CD4-positive, alpha-beta T cell (primary cell): Measurements from ENCODE around the gene TMEM120A. TPM values are rescaled to one million over a fixed set of nuclear protein-coding genes. Genes with fewer than 3 reads are reported as not detected.

Experiments
- ATAC-seq: fragments of 200-7000 bp; cut with Tn5 transposase; one replicate; pipeline ENCODE4 v1.10.0; 2022; ENCODE audit warnings: mild to moderate bottlenecking; ENCODE audit not compliant: poor library complexity
- CTCF ChIA-PET: fragments of 350-600 bp; sonication (Branson Sonifier 250); formaldehyde crosslinking; loops from one replicate; lab custom pipeline; 2021; ENCODE audit warnings: antibody characterized with exemption, inconsistent platforms; lab: Charles Lee
- POLR2A ChIA-PET: fragments of 350-600 bp; sonication (Branson Sonifier 250); formaldehyde crosslinking; loops from one replicate; lab custom pipeline; 2021; ENCODE audit warnings: antibody characterized with exemption, inconsistent platforms; lab: Charles Lee
- DNase-seq, 14 experiments: peaks; one replicate each; pipeline ENCODE4 v3.0.0-alpha.2; 2013 to 2020; ENCODE audit warnings: mixed read lengths in 2 of 14
- H3K27ac ChIP-seq, 2 donors: one replicate each; pipeline versions ENCODE4 v1.5.1 to v1.7.0; 2013; ENCODE audit warnings: low read length in 2 of 2, low read depth in 1 of 2, mild to moderate bottlenecking in 1 of 2
- H3K27me3 ChIP-seq, 2 experiments: 1 replicate in 1 of 2; 2 replicates in 1 of 2; pipeline versions ENCODE4 v1.6.1 to v1.7.0; 2013; ENCODE audit warnings: low read length in 2 of 2, control low read depth in 1 of 2, mild to moderate bottlenecking in 1 of 2, moderate library complexity in 1 of 2; ENCODE audit not compliant: insufficient read depth in 2 of 2, control insufficient read depth in 1 of 2
- H3K36me3 ChIP-seq: one replicate; pipeline ENCODE4 v1.6.1; 2013; ENCODE audit warnings: low read length, control low read depth; ENCODE audit not compliant: insufficient read depth
- H3K4me1 ChIP-seq: one replicate; pipeline ENCODE4 v1.6.1; 2013; ENCODE audit warnings: low read length, control low read depth; ENCODE audit not compliant: insufficient read depth
- H3K4me3 ChIP-seq: one replicate; pipeline ENCODE4 v1.5.1; 2013; ENCODE audit warnings: mild to moderate bottlenecking, low read length, moderate library complexity
- H3K9me3 ChIP-seq, 2 experiments: 1 replicate in 1 of 2; 2 replicates in 1 of 2; pipeline versions ENCODE4 v1.6.1 to v1.7.0; 2013; ENCODE audit warnings: low read length in 2 of 2, mild to moderate bottlenecking in 2 of 2, control low read depth in 1 of 2, moderate library complexity in 1 of 2; ENCODE audit not compliant: control insufficient read depth in 1 of 2, insufficient read depth in 1 of 2
- H3K27ac Mint-ChIP-seq: one replicate; pipeline ENCODE4 v1.8.0; 2020; ENCODE audit warnings: mixed read lengths
- H3K27me3 Mint-ChIP-seq: one replicate; pipeline ENCODE4 v1.8.0; 2021; ENCODE audit warnings: mixed read lengths
- H3K36me3 Mint-ChIP-seq: one replicate; pipeline ENCODE4 v1.8.0; 2021; ENCODE audit warnings: low read depth, mixed read lengths
- H3K4me1 Mint-ChIP-seq: one replicate; pipeline ENCODE4 v1.8.0; 2021; ENCODE audit warnings: low read depth, mixed read lengths
- H3K4me3 Mint-ChIP-seq: one replicate; pipeline ENCODE4 v1.8.0; 2020; ENCODE audit warnings: mild to moderate bottlenecking, mixed read lengths
- H3K9me3 Mint-ChIP-seq: one replicate; pipeline ENCODE4 v1.8.0; 2020; ENCODE audit warnings: mixed read lengths
- intact Hi-C, 2 experiments: fragments of 100-400 bp; cut with DNase I in 1 of 2; cut with micrococcal nuclease in 1 of 2; formaldehyde crosslinking; loops; one replicate each; pipeline versions ENCODE4 v1.15.1 to v1.9.0; 2023 to 2025; cut with DNase I, micrococcal nuclease
- total RNA-seq, 174 experiments: library from RNA in 2 of 174; stranded (reverse) in 2 of 174; gene quantifications; one replicate each; pipeline ENCODE4 v1.2.3 and lab custom pipeline; 2021 to 2026
- TF ChIP-seq, protein P1 (sequence below): fragments of 200-600 bp; IDR thresholded peaks from one replicate; pipeline ENCODE4 v1.8.0; 2022; ENCODE audit warnings: antibody characterized with exemption, mild to moderate bottlenecking

TMEM120A gene
- total RNA-seq, 2 experiments from 2014 or later: 10.0 to 10.8 TPM

- peaks cover 9% of the 10 kb centered on the region for H3K36me3 Mint-ChIP-seq
- CTCF ChIA-PET: no interaction called here
Measured at GRCh38 chr7:75950111-75950681, 44.2 kb downstream of the TMEM120A start.

GRCh38 chr7:75948179-75948578 is 46.2 kb downstream of the TMEM120A start:
- ATAC-seq: no peak
- Mint-ChIP-seq H3K27ac (no peak overlapping the region), H3K9me3 (no peaks in the 10 kb centered on the region), H3K36me3 (no peaks in the 10 kb centered on the region), H3K4me1 (peaks cover 7% of the 10 kb centered on the region), H3K27me3 (no peaks in the 10 kb centered on the region), H3K4me3 (no peak overlapping the region)
- Histone ChIP-seq H3K4me1 (no peaks in the 10 kb centered on the region), H3K4me3 (no peak overlapping the region), H3K27ac (no peak overlapping the region), H3K27me3 (no peaks in the 10 kb centered on the region), H3K36me3 (no peaks in the 10 kb centered on the region), H3K9me3 (no peaks in the 10 kb centered on the region)
- DNase-seq: no peak
- intact Hi-C loops: no loop called here
- CTCF ChIA-PET: no interaction called here
- TF ChIP-seq, protein P1, sequence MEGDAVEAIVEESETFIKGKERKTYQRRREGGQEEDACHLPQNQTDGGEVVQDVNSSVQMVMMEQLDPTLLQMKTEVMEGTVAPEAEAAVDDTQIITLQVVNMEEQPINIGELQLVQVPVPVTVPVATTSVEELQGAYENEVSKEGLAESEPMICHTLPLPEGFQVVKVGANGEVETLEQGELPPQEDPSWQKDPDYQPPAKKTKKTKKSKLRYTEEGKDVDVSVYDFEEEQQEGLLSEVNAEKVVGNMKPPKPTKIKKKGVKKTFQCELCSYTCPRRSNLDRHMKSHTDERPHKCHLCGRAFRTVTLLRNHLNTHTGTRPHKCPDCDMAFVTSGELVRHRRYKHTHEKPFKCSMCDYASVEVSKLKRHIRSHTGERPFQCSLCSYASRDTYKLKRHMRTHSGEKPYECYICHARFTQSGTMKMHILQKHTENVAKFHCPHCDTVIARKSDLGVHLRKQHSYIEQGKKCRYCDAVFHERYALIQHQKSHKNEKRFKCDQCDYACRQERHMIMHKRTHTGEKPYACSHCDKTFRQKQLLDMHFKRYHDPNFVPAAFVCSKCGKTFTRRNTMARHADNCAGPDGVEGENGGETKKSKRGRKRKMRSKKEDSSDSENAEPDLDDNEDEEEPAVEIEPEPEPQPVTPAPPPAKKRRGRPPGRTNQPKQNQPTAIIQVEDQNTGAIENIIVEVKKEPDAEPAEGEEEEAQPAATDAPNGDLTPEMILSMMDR: no peak
- POLR2A ChIA-PET: no interaction called here

More at GRCh38 chr7:75950111-75950681, 44.2 kb downstream of the TMEM120A start:
- H3K27ac ChIP-seq: no peak overlapping the region
- TF ChIP-seq, protein P1: no peak
- H3K4me3 ChIP-seq: no peak overlapping the region
- no peaks in the 10 kb centered on the region for H3K27me3 ChIP-seq
- no peak overlapping the region for H3K27ac Mint-ChIP-seq
- ATAC-seq (no peak), DNase-seq (no peak)
- H3K4me1 ChIP-seq: no peaks in the 10 kb centered on the region
- no peak overlapping the region for H3K4me3 Mint-ChIP-seq
- H3K9me3 ChIP-seq: no peaks in the 10 kb centered on the region
- no peaks in the 10 kb centered on the region for H3K27me3 Mint-ChIP-seq
- H3K9me3 Mint-ChIP-seq: no peaks in the 10 kb centered on the region
- peaks cover 5% of the 10 kb centered on the region for H3K36me3 ChIP-seq
- intact Hi-C loops: no loop called here
- peaks cover 7% of the 10 kb centered on the region for H3K4me1 Mint-ChIP-seq
- POLR2A ChIA-PET: no interaction called here

DNA sequence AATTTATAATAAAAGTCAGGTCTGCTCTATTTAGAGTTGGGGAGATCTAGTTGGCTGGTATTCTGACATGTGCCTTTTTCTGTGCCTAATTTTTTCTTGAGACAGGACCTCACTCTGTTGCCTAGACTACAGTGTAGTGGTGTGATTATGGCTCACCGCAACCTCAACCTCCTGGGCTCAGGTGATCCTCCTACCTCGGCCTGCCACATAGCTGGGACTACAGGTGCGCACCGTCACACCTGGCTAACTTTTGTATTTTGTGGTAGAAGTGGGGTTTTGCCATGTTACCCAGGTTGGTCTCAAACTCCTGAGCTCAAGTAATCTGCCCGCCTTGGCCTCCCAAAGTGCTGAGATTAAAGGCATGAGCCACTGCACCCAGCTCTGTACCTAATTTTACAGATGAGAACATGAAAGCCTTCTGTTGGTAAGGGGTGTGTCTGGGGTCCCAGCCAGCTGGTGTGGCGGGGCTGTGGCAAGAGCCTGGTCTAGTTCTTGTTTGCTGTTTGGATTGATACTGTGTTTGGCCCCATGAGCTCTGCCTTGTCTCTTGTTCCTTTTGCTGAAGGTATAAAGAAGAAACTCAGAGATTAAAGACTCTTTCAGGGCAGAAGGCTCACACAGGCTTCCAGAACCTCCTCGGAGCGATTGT is 48.1 kb downstream of the TMEM120A start:
- DNase-seq (no peak), ATAC-seq (no peak)
- CTCF ChIA-PET: no interaction called here
- intact Hi-C loops: no loop called here
- no peaks in the 10 kb centered on the region for H3K4me1 ChIP-seq
- peaks cover 7% of the 10 kb centered on the region for H3K4me1 Mint-ChIP-seq
- H3K27ac ChIP-seq: no peak overlapping the region
- TF ChIP-seq, protein P1: no peak
- no peaks in the 10 kb centered on the region for H3K36me3 ChIP-seq
- H3K4me3 Mint-ChIP-seq: no peak overlapping the region
- H3K9me3 Mint-ChIP-seq: no peaks in the 10 kb centered on the region
- H3K4me3 ChIP-seq: no peak overlapping the region
- H3K27ac Mint-ChIP-seq: no peak overlapping the region
- H3K27me3 Mint-ChIP-seq: no peaks in the 10 kb centered on the region
- H3K27me3 ChIP-seq: no peaks in the 10 kb centered on the region
- H3K36me3 Mint-ChIP-seq: no peaks in the 10 kb centered on the region
- H3K9me3 ChIP-seq: no peaks in the 10 kb centered on the region
- POLR2A ChIA-PET: no interaction called here
